T follicular helper cell (primary cell): Measurements from ENCODE around the gene SLC22A6.

Experiments
- DNase-seq: peaks from one replicate; pipeline ENCODE4 v3.0.0-alpha.2; 2020; ENCODE audit warnings: low read depth

SLC22A6 gene

GRCh38 chr11:62931499-62932278 lies 53.1 kb downstream of the SLC22A6 start:
- no peak for DNase-seq

- no peak for DNase-seq
These were observed 54.1 kb downstream of the SLC22A6 start for GRCh38 chr11:62930666-62931065.

- DNase-seq = no peak
These were observed 54.6 kb downstream of the SLC22A6 start for GRCh38 chr11:62930157-62930556.

GRCh38 chr11:62928011-62928410 lies 56.8 kb downstream of the SLC22A6 start:
- no peak for DNase-seq

GRCh38 chr11:62926680-62927455 lies 57.9 kb downstream of the SLC22A6 start:
- no peak for DNase-seq
